Astrocyte (in vitro differentiated cells and primary cell): ENCODE measurements around the gene CUEDC1.

Source experiments
- CTCF ChIP-seq: IDR thresholded peaks from 2 replicates; pipeline ENCODE4 v1.5.1; 2011; ENCODE audit warnings: low read depth, mild to moderate bottlenecking, inconsistent platforms, low read length, moderate library complexity; ENCODE audit not compliant: insufficient read depth
- EZH2 ChIP-seq: IDR thresholded peaks from 2 replicates; pipeline ENCODE4 v1.6.1; 2012; ENCODE audit warnings: mild to moderate bottlenecking, low read length, inconsistent platforms; ENCODE audit not compliant: insufficient read depth

- TF ChIP-seq EZH2 (no peak), CTCF (no peak)
Observed at GRCh38 chr17:57970710-57971109, 15.5 kb upstream of the CUEDC1 start.
